GM23338 (cell line): ENCODE data around the gene CLRN2. TPM values are rescaled to one million over a fixed set of nuclear protein-coding genes. Genes with fewer than 3 reads are reported as not detected.

Source experiments
- ATAC-seq: fragments of 200-7000 bp; cut with Tn5 transposase; 3 replicates; pipeline ENCODE4 v1.9.1; 2020
- DNase-seq: peaks from one replicate; pipeline ENCODE4 v3.0.0-alpha.2; 2015; ENCODE audit warnings: low spot score
- H2AFZ ChIP-seq: fragments of 200-600 bp; sonication (generic); 2 replicates; pipeline ENCODE4 v1.8.0; 2016; ENCODE audit warnings: antibody characterized with exemption, mild to moderate bottlenecking, moderate library complexity
- H3F3A ChIP-seq: fragments of 200-600 bp; sonication (generic); replicated peaks from 2 replicates; pipeline ENCODE4 v1.8.0; 2017; ENCODE audit warnings: antibody characterized with exemption, mixed run types, low read depth
- H3K27ac ChIP-seq: fragments of 200-600 bp; sonication (generic); 2 replicates; pipeline ENCODE4 v1.6.1; 2016; ENCODE audit warnings: low read depth
- H3K27me3 ChIP-seq: fragments of 200-600 bp; sonication (generic); 2 replicates; pipeline ENCODE4 v1.8.0; 2016; ENCODE audit warnings: mild to moderate bottlenecking, mixed run types, moderate library complexity; ENCODE audit not compliant: insufficient read depth
- H3K36me3 ChIP-seq: fragments of 200-600 bp; sonication (generic); 2 replicates; pipeline ENCODE4 v1.8.0; 2016; ENCODE audit warnings: mild to moderate bottlenecking; ENCODE audit not compliant: insufficient read depth
- H3K4me1 ChIP-seq: fragments of 200-600 bp; sonication (generic); 2 replicates; pipeline ENCODE4 v1.8.0; 2016; ENCODE audit warnings: mild to moderate bottlenecking, moderate library complexity; ENCODE audit not compliant: insufficient read depth
- H3K4me2 ChIP-seq: fragments of 200-600 bp; sonication (generic); 2 replicates; pipeline ENCODE4 v1.7.1; 2017; ENCODE audit warnings: mixed run types
- H3K4me3 ChIP-seq: fragments of 200-600 bp; sonication (generic); 2 replicates; pipeline ENCODE4 v1.6.1; 2016; ENCODE audit warnings: mixed run types
- H3K79me2 ChIP-seq: fragments of 200-600 bp; sonication (generic); replicated peaks from 2 replicates; pipeline ENCODE4 v1.8.0; 2017; ENCODE audit warnings: mild to moderate bottlenecking; ENCODE audit not compliant: insufficient read depth
- H3K9me2 ChIP-seq: fragments of 200-600 bp; sonication (generic); 2 replicates; pipeline ENCODE4 v1.8.0; 2017; ENCODE audit not compliant: insufficient read depth
- H4K20me1 ChIP-seq: fragments of 200-600 bp; sonication (generic); replicated peaks from 2 replicates; pipeline ENCODE4 v1.8.0; 2017; ENCODE audit warnings: mild to moderate bottlenecking; ENCODE audit not compliant: insufficient read depth
- H3K27ac Mint-ChIP-seq: 2 replicates; pipeline ENCODE4 v1.8.0; 2020; ENCODE audit warnings: inconsistent platforms, mild to moderate bottlenecking, moderate library complexity, mixed read lengths
- H3K27me3 Mint-ChIP-seq: 3 replicates; pipeline ENCODE4 v1.8.0; 2022; ENCODE audit warnings: low read depth, mild to moderate bottlenecking, moderate library complexity, mixed read lengths, inconsistent platforms; ENCODE audit not compliant: insufficient read depth, poor library complexity
- H3K36me3 Mint-ChIP-seq: 3 replicates; pipeline ENCODE4 v1.8.0; 2021; ENCODE audit warnings: low read depth, mild to moderate bottlenecking, inconsistent platforms, moderate library complexity, mixed read lengths
- H3K4me1 Mint-ChIP-seq: 3 replicates; pipeline ENCODE4 v1.8.0; 2020; ENCODE audit warnings: mild to moderate bottlenecking, inconsistent platforms, mixed read lengths
- H3K4me3 Mint-ChIP-seq: 3 replicates; pipeline ENCODE4 v1.8.0; 2021; ENCODE audit warnings: moderate library complexity, mild to moderate bottlenecking, inconsistent platforms, mixed read lengths
- H3K9me3 Mint-ChIP-seq: 3 replicates; pipeline ENCODE4 v1.8.0; 2020; ENCODE audit warnings: moderate library complexity, mild to moderate bottlenecking, inconsistent platforms, mixed read lengths
- CTCF ChIP-seq, 2 experiments: fragments of 200-600 bp in 1 of 2; sonication (generic) in 1 of 2; conservative IDR thresholded peaks; 2 replicates each; pipeline versions ENCODE4 v1.5.1 to v1.6.1; 2016 to 2017; ENCODE audit warnings: antibody characterized with exemption in 2 of 2, low read depth in 2 of 2, mild to moderate bottlenecking in 2 of 2, moderate library complexity in 1 of 2
- ETS1 ChIP-seq: IDR thresholded peaks from 2 replicates; pipeline ENCODE4 v1.6.1; 2016; ENCODE audit warnings: antibody characterized with exemption
- EZH2 ChIP-seq: fragments of 200-600 bp; sonication (generic); IDR thresholded peaks from one replicate; pipeline ENCODE4 v1.8.0; 2017; ENCODE audit warnings: antibody characterized with exemption, mild to moderate bottlenecking, low read depth; ENCODE audit not compliant: unreplicated experiment
- EZH2phosphoT487 ChIP-seq: fragments of 200-600 bp; sonication (generic); IDR thresholded peaks from one replicate; pipeline ENCODE4 v1.8.1; 2018; ENCODE audit warnings: antibody characterized with exemption; ENCODE audit not compliant: unreplicated experiment
- JUNB ChIP-seq: IDR thresholded peaks from one replicate; pipeline ENCODE4 v1.6.1; 2016; ENCODE audit warnings: antibody characterized with exemption; ENCODE audit not compliant: unreplicated experiment
- NANOG ChIP-seq: IDR thresholded peaks from 2 replicates; pipeline ENCODE4 v1.6.1; 2016; ENCODE audit warnings: antibody characterized with exemption, borderline replicate concordance
- POLR2AphosphoS5 ChIP-seq: IDR thresholded peaks from 2 replicates; pipeline ENCODE4 v1.6.1; 2016; ENCODE audit warnings: antibody characterized with exemption, low read depth
- ZNF114 ChIP-seq: fragments of 250-450 bp; sonication (Bioruptor Pico); IDR thresholded peaks from 2 replicates; pipeline ENCODE4 v1.5.0; 2020; ENCODE audit warnings: mild to moderate bottlenecking, moderate library complexity
- ZNF462 ChIP-seq: fragments of 250-450 bp; sonication (Bioruptor Pico); IDR thresholded peaks from 2 replicates; pipeline ENCODE4 v1.5.0; 2020; ENCODE audit warnings: mild to moderate bottlenecking, moderate library complexity
- polyA plus RNA-seq: library from polyadenylated mRNA; unstranded; fragments of >200 nt; fragmentation: Nextera tagmentation; extraction: Ambion mirVana; gene quantifications from 2 replicates; pipeline ENCODE4 v1.2.1, GENCODE V29; 2016
- total RNA-seq: library from RNA; depleted of rRNA; stranded (reverse); fragments of >200 nt; shearing (Covaris generic); gene quantifications from 2 replicates; pipeline ENCODE4 v1.2.3, GENCODE V29; 2014

Gene CLRN2
- total and polyA plus RNA-seq, 2 experiments from 2014 or later: not detected

- no peak for TF ChIP-seq ZNF462 (CRISPR knock-in tag)
- no peak for TF ChIP-seq EZH2phosphoT487
- no peak for TF ChIP-seq ZNF114 (CRISPR knock-in tag)
- no peak for TF ChIP-seq CTCF (conservative IDR thresholded peaks at IDR 0.05; ENCODE audit: low read depth in 2 of 2)
These were observed 34.0 kb upstream of the CLRN2 start (continued) for GRCh38 chr4:17480955-17481354.

- no peaks in the 10 kb centered on the region; the same call in 1 of the 2 replicates for H3K9me2 ChIP-seq
- no peak overlapping the region for H3K4me2 ChIP-seq
- peaks cover 7% of the 10 kb centered on the region for H3K36me3 ChIP-seq
- H4K20me1 ChIP-seq: no peaks in the 10 kb centered on the region; the same call in 1 of the 2 replicates
- Mint-ChIP-seq H3K4me3 (no peak overlapping the region), H3K27me3 (no peaks in the 10 kb centered on the region), H3K9me3 (no peaks in the 10 kb centered on the region), H3K4me1 (no peaks in the 10 kb centered on the region), H3K27ac (no peak overlapping the region), H3K36me3 (peaks cover 23% of the 10 kb centered on the region)
- H3K4me3 ChIP-seq: no peak overlapping the region
- TF ChIP-seq EZH2 (no peak), POLR2AphosphoS5 (no peak), ETS1 (no peak), JUNB (no peak), NANOG (no peak)
- no peaks in the 10 kb centered on the region for H3F3A ChIP-seq
- ATAC-seq (no peak), DNase-seq (no peak)
- H3K27me3 ChIP-seq: no peaks in the 10 kb centered on the region
- no peak overlapping the region for H3K27ac ChIP-seq
- no peak overlapping the region for H2AFZ ChIP-seq
- no peaks in the 10 kb centered on the region for H3K4me1 ChIP-seq
- no peaks in the 10 kb centered on the region for H3K79me2 ChIP-seq
These were observed 32.2 kb upstream of the CLRN2 start for GRCh38 chr4:17482716-17483115.
